GM19240 (cell line): ENCODE results near the gene AP3B1.

Experiments used
- DNase-seq: peaks from one replicate; pipeline ENCODE4 v3.0.0; 2011; ENCODE audit warnings: low spot score; ENCODE audit not compliant: insufficient read length

Gene AP3B1

GRCh38 chr5:77974576-77974975 lies 319.9 kb downstream of the AP3B1 start:
- DNase-seq: no peak

GRCh38 chr5:77973253-77973609 lies 321.3 kb downstream of the AP3B1 start:
- DNase-seq: no peak

- peak; percentile 14 for DNase-seq
Observed at GRCh38 chr5:77972469-77973252, 321.8 kb downstream of the AP3B1 start.

- DNase-seq: no peak
Observed at GRCh38 chr5:77971776-77972468, 322.6 kb downstream of the AP3B1 start.

- no peak for DNase-seq
Observed at GRCh38 chr5:77970891-77971290, 323.6 kb downstream of the AP3B1 start.

GRCh38 chr5:77963795-77964194 lies 330.7 kb downstream of the AP3B1 start:
- DNase-seq: no peak

GRCh38 chr5:77960863-77961396 lies 333.6 kb downstream of the AP3B1 start:
- no peak for DNase-seq

GRCh38 chr5:77960305-77960704 lies 334.2 kb downstream of the AP3B1 start:
- DNase-seq: no peak

GRCh38 chr5:77958642-77959330 lies 335.7 kb downstream of the AP3B1 start:
- DNase-seq: no peak

- DNase-seq: no peak
Observed at GRCh38 chr5:77957931-77958521, 336.5 kb downstream of the AP3B1 start.

- no peak for DNase-seq
Observed at GRCh38 chr5:77957516-77957915, 337.0 kb downstream of the AP3B1 start.

- no peak for DNase-seq
Observed at GRCh38 chr5:77957081-77957480, 337.4 kb downstream of the AP3B1 start.

GRCh38 chr5:77955577-77955976 lies 338.9 kb downstream of the AP3B1 start:
- no peak for DNase-seq

GRCh38 chr5:77953374-77953773 lies 341.1 kb downstream of the AP3B1 start:
- DNase-seq: no peak

- no peak for DNase-seq
Observed at GRCh38 chr5:77952636-77953212, 341.8 kb downstream of the AP3B1 start.
